NK-92 (cell line): Measurements from ENCODE around the gene CORO7.

Experiments used
- DNase-seq: peaks from one replicate; lab custom pipeline; 2025; ENCODE audit not compliant: unreplicated experiment; lab: John Stamatoyannopoulos, UW

The CORO7 gene

GRCh38 chr16:4313563-4314531 is 102.5 kb downstream of the CORO7 start:
- DNase-seq, result no peak

DNA sequence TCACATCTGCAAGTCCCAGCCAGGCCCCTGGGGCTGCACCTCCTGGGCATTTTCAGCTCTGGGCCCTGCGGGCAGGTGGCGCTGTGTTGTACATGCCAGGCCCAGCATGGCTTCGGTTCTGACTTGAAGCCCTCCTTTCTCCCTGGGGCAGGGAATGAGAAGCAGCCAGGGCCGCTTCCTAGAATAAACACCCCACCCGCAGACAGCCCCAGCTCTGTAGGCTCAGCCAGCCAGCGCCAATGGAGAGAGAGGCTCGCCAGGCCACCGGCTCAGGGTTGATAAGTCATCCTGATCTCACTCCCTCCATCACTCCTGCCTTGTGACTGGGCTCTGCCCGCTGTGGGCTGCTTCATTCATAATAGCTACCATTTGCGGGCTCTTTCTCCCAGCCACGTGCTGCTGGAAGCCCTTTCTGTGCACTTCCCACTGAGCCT is 106.5 kb downstream of the CORO7 start:
- no peak for DNase-seq

GRCh38 chr16:4309102-4309832 is 107.1 kb downstream of the CORO7 start:
- no peak for DNase-seq

GRCh38 chr16:4307215-4308037 is 109.0 kb downstream of the CORO7 start:
- DNase-seq, result peak; percentile 68

GRCh38 chr16:4306470-4307214 is 109.8 kb downstream of the CORO7 start:
- no peak for DNase-seq
